NB4 (cell line): ENCODE results near the gene MT1X.

Experiments
- MAX ChIP-seq: IDR thresholded peaks from 2 replicates; pipeline ENCODE4 v1.6.1; 2011; ENCODE audit warnings: low read depth, low read length
- MYC ChIP-seq: IDR thresholded peaks from 2 replicates; pipeline ENCODE4 v1.6.1; 2011; ENCODE audit warnings: low read depth, low read length
- POLR2A ChIP-seq: IDR thresholded peaks from 2 replicates; pipeline ENCODE4 v1.6.1; 2011; ENCODE audit warnings: mild to moderate bottlenecking; ENCODE audit not compliant: insufficient read length; ENCODE audit errors: extremely low read depth
- TF ChIP-seq, protein P1 (sequence below): IDR thresholded peaks from one replicate; pipeline ENCODE4 v1.5.1; 2012; ENCODE audit warnings: low read depth, low read length

DNA sequence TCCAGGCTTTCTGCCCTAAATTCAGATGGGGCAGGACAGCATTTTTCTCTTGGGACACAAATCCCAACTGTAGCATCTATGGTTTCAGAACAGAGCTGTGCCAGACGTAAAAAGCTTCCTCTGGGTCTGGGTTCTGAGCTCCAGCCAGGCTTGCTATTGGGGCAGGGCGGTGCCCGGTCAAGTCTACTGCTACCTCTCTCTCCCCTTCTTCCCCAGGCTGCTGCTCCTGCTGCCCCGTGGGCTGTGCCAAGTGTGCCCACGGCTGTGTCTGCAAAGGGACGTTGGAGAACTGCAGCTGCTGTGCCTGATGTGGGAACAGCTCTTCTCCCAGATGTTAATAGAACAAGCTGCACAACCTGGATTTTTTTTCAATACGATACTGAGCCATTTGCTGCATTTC, 48.7 kb upstream of the MT1X start:
- TF ChIP-seq, protein P1, sequence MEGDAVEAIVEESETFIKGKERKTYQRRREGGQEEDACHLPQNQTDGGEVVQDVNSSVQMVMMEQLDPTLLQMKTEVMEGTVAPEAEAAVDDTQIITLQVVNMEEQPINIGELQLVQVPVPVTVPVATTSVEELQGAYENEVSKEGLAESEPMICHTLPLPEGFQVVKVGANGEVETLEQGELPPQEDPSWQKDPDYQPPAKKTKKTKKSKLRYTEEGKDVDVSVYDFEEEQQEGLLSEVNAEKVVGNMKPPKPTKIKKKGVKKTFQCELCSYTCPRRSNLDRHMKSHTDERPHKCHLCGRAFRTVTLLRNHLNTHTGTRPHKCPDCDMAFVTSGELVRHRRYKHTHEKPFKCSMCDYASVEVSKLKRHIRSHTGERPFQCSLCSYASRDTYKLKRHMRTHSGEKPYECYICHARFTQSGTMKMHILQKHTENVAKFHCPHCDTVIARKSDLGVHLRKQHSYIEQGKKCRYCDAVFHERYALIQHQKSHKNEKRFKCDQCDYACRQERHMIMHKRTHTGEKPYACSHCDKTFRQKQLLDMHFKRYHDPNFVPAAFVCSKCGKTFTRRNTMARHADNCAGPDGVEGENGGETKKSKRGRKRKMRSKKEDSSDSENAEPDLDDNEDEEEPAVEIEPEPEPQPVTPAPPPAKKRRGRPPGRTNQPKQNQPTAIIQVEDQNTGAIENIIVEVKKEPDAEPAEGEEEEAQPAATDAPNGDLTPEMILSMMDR, result no peak
- TF ChIP-seq POLR2A (no peak), MAX (no peak), MYC (no peak)
